Vagina (tissue), 2 donors: ENCODE results near the gene MBD4.

Experiments
- POLR2A ChIP-seq, 2 donors: fragments of 450-650 bp; IDR thresholded peaks; one replicate each; pipeline ENCODE4 v1.6.1; 2017; ENCODE audit warnings: antibody characterized with exemption in 2 of 2, mild to moderate bottlenecking in 2 of 2, moderate library complexity in 2 of 2
- POLR2AphosphoS5 ChIP-seq, 2 donors: sonication (generic); formaldehyde crosslinking; IDR thresholded peaks; one replicate each; pipeline ENCODE4 v1.9.0; 2017; ENCODE audit warnings: antibody characterized with exemption in 2 of 2, mild to moderate bottlenecking in 2 of 2, low read depth in 1 of 2; ENCODE audit not compliant: insufficient read depth in 1 of 2
- TF ChIP-seq, protein P1 (sequence below), 3 experiments: fragments of 450-650 bp in 2 of 3; fragments of 200-600 bp in 1 of 3; sonication (generic) in 1 of 3; IDR thresholded peaks; one replicate each; pipeline ENCODE4 v1.5.1; 2017 to 2019; ENCODE audit warnings: antibody characterized with exemption in 3 of 3, mild to moderate bottlenecking in 2 of 3, moderate library complexity in 2 of 3

DNA sequence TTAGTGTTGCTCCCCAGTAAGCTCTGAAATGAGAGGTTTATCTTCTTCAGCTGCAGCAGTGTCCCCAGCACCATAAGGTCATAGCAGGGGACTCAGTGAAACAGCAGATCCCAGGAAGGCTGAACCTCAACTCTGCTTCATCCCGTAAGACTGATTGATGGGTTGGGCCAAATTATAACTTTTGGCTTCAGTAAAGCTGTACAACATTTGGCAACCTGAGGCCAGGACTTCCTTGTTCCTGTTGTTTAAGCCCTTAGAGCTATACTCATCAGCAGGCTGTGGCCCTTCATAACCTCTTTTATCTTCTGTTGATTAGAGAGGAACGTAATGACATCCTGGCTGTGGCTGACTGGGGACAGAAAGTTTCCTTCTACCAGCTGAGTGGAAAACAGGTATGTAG, 29.3 kb upstream of the MBD4 start:
- TF ChIP-seq, protein P1, sequence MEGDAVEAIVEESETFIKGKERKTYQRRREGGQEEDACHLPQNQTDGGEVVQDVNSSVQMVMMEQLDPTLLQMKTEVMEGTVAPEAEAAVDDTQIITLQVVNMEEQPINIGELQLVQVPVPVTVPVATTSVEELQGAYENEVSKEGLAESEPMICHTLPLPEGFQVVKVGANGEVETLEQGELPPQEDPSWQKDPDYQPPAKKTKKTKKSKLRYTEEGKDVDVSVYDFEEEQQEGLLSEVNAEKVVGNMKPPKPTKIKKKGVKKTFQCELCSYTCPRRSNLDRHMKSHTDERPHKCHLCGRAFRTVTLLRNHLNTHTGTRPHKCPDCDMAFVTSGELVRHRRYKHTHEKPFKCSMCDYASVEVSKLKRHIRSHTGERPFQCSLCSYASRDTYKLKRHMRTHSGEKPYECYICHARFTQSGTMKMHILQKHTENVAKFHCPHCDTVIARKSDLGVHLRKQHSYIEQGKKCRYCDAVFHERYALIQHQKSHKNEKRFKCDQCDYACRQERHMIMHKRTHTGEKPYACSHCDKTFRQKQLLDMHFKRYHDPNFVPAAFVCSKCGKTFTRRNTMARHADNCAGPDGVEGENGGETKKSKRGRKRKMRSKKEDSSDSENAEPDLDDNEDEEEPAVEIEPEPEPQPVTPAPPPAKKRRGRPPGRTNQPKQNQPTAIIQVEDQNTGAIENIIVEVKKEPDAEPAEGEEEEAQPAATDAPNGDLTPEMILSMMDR (IDR thresholded peaks at IDR 0.05) = no peak
- no peak for TF ChIP-seq POLR2A (IDR thresholded peaks at IDR 0.05)
- no peak for TF ChIP-seq POLR2AphosphoS5 (IDR thresholded peaks at IDR 0.05; ENCODE audit: insufficient read depth in 1 of 2, low read depth in 1 of 2)
